BLaER1 (cell line): ENCODE data around the gene NAB2.
"Not testable (repeated sequence)": the region's sequence is repeated elsewhere in the genome, so short reads cannot be mapped to it uniquely, and the experiment has no call there.

Experiments
- H3K27ac ChIP-seq: shearing (Covaris generic); formaldehyde crosslinking; 2 replicates; pipeline ENCODE4 v1.8.1; 2022
- H3K27me3 ChIP-seq: shearing (Covaris generic); formaldehyde crosslinking; 2 replicates; pipeline ENCODE4 v1.8.1; 2022
- H3K36me3 ChIP-seq: shearing (Covaris generic); formaldehyde crosslinking; 2 replicates; pipeline ENCODE4 v1.8.1; 2022
- H3K4me1 ChIP-seq: shearing (Covaris generic); formaldehyde crosslinking; 2 replicates; pipeline ENCODE4 v1.8.1; 2022
- H3K4me2 ChIP-seq: shearing (Covaris generic); formaldehyde crosslinking; 2 replicates; pipeline ENCODE4 v1.8.1; 2022
- H3K4me3 ChIP-seq: shearing (Covaris generic); formaldehyde crosslinking; 2 replicates; pipeline ENCODE4 v1.8.1; 2022
- H3K9ac ChIP-seq: shearing (Covaris generic); formaldehyde crosslinking; 2 replicates; pipeline ENCODE4 v1.8.1; 2022
- H3K9me3 ChIP-seq: shearing (Covaris generic); formaldehyde crosslinking; 2 replicates; pipeline ENCODE4 v1.8.1; 2022
- H4K20me1 ChIP-seq: shearing (Covaris generic); formaldehyde crosslinking; 2 replicates; pipeline ENCODE4 v1.8.1; 2022
- Cebpa-rat ChIP-seq: shearing (Covaris generic); IDR thresholded peaks from 2 replicates; pipeline ENCODE4 v1.8.1; 2022

NAB2 gene

GRCh38 chr12:57048423-57049118 is 40.3 kb upstream of the NAB2 start:
- no peak for TF ChIP-seq Cebpa-rat
- no peaks in the 10 kb centered on the region for H4K20me1 ChIP-seq
- no peaks in the 10 kb centered on the region for H3K27me3 ChIP-seq
- H3K4me1 ChIP-seq: 0 out of 2 replicates have a peak, but pooled peaks cover 5% of the 10 kb centered on the region
- H3K9me3 ChIP-seq: no peaks in the 10 kb centered on the region
- H3K4me3 ChIP-seq: no peak overlapping the region
- H3K27ac ChIP-seq: no peak overlapping the region
- no peak overlapping the region for H3K9ac ChIP-seq
- no peaks in the 10 kb centered on the region for H3K36me3 ChIP-seq
- H3K4me2 ChIP-seq: no peak overlapping the region

- Histone ChIP-seq H3K4me2 (no peak overlapping the region), H3K4me1 (0 out of 2 replicates have a peak, but pooled peaks cover 5% of the 10 kb centered on the region), H3K27ac (no peak overlapping the region), H3K27me3 (no peaks in the 10 kb centered on the region), H3K9me3 (no peaks in the 10 kb centered on the region), H3K36me3 (peaks cover 2% of the 10 kb centered on the region; the same call in 1 of the 2 replicates), H3K9ac (no peak overlapping the region), H3K4me3 (no peak overlapping the region), H4K20me1 (no peaks in the 10 kb centered on the region)
- no peak for TF ChIP-seq Cebpa-rat
Measured at GRCh38 chr12:57049119-57049446, 39.8 kb upstream of the NAB2 start.

- H3K27me3 ChIP-seq: no peaks in the 10 kb centered on the region
- no peak for TF ChIP-seq Cebpa-rat
- H3K9me3 ChIP-seq: no peaks in the 10 kb centered on the region
- H3K4me1 ChIP-seq: 0 out of 2 replicates have a peak, but pooled peaks cover 5% of the 10 kb centered on the region
- no peak within 1 kb of the TSS for H3K4me3 ChIP-seq
- peaks cover 10% of the 10 kb centered on the region; the same call in 1 of the 2 replicates for H3K36me3 ChIP-seq
- H3K27ac ChIP-seq: no peak within 1 kb of the TSS
- no peak within 1 kb of the TSS for H3K9ac ChIP-seq
- no peaks in the 10 kb centered on the region for H4K20me1 ChIP-seq
- H3K4me2 ChIP-seq: no peak within 1 kb of the TSS
Measured at GRCh38 chr12:57049890-57050289, 39.0 kb upstream of the NAB2 start, which contains the start of gene MYO1A. Gene MYO1A, minus strand, starts transcription at chr12:57050129. Its CDS starts 1,806 bp downstream, at chr12:57048323.

DNA sequence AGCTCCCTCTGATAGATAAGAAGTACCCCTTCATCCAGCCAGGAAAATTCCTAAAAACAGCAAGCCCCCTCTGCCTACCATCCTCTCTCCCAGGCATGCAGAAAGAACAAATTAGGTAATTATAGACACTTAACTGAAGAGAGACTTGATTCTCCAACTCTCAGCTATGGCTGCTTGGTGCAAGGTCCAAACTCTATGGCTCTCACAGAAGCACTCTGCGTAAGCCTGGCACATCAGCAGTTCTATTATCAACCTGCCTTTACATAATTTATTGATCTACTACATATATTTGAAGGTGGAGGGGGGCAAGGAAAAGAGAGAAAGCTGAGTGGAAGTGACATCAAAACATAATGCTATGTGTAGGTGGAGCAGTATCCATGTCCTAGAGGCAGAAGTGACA is 37.9 kb upstream of the NAB2 start:
- H3K27me3 ChIP-seq: no peaks in the 10 kb centered on the region
- H3K36me3 ChIP-seq: peaks cover 13% of the 10 kb centered on the region; the same call in 1 of the 2 replicates
- no peak overlapping the region for H3K27ac ChIP-seq
- H3K4me2 ChIP-seq: no peak overlapping the region
- TF ChIP-seq Cebpa-rat: no peak
- H4K20me1 ChIP-seq: no peaks in the 10 kb centered on the region
- H3K4me3 ChIP-seq: no peak overlapping the region
- no peaks in the 10 kb centered on the region for H3K9me3 ChIP-seq
- H3K9ac ChIP-seq: no peak overlapping the region
- H3K4me1 ChIP-seq: 0 out of 2 replicates have a peak, but pooled peaks cover 5% of the 10 kb centered on the region

DNA sequence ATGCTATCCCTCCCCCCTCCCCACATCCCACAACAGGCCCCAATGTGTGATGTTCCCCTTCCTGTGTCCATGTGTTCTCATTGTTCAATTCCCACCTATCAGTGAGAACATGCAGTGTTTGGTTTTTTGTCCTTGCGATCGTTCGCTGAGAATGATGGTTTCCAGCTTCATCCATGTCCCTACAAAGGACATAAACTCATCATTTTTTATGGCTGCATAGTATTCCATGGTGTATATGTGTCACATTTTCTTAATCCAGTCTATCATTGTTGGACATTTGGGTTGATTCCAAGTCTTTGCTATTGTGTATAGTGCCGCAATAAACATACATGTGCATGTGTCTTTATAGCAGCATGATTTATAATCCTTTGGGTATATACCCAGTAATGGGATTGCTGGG is 35.8 kb upstream of the NAB2 start:
- not testable (repeated sequence) for H3K27me3 ChIP-seq, H4K20me1 ChIP-seq, H3K9ac ChIP-seq, H3K4me2 ChIP-seq, H3K4me3 ChIP-seq, H3K27ac ChIP-seq, H3K4me1 ChIP-seq, H3K9me3 ChIP-seq
- H3K36me3 ChIP-seq: peaks cover 34% of the 10 kb centered on the region

GRCh38 chr12:57053901-57054300 is 35.0 kb upstream of the NAB2 start:
- not testable (repeated sequence) for H3K4me1 ChIP-seq, H3K4me3 ChIP-seq, H3K4me2 ChIP-seq, H3K27me3 ChIP-seq, H3K27ac ChIP-seq, H3K9ac ChIP-seq, H4K20me1 ChIP-seq, H3K9me3 ChIP-seq
- H3K36me3 ChIP-seq: peaks cover 42% of the 10 kb centered on the region

- Histone ChIP-seq H3K36me3 (peaks cover 61% of the 10 kb centered on the region), H3K4me2 (no peak overlapping the region), H3K4me3 (no peak overlapping the region), H3K27ac (no peak overlapping the region), H3K4me1 (no peaks in the 10 kb centered on the region), H4K20me1 (no peaks in the 10 kb centered on the region), H3K27me3 (no peaks in the 10 kb centered on the region), H3K9ac (no peak overlapping the region), H3K9me3 (no peaks in the 10 kb centered on the region)
- TF ChIP-seq Cebpa-rat: no peak
Measured at GRCh38 chr12:57055824-57056223, 33.1 kb upstream of the NAB2 start.

GRCh38 chr12:57057067-57057751 is 31.7 kb upstream of the NAB2 start:
- no peak overlapping the region for H3K9ac ChIP-seq
- no peaks in the 10 kb centered on the region for H3K9me3 ChIP-seq
- H3K4me2 ChIP-seq: no peak overlapping the region
- H3K27me3 ChIP-seq: no peaks in the 10 kb centered on the region
- no peak overlapping the region for H3K27ac ChIP-seq
- TF ChIP-seq Cebpa-rat: no peak
- H3K4me3 ChIP-seq: no peak overlapping the region
- H3K36me3 ChIP-seq: peaks cover 73% of the 10 kb centered on the region
- no peaks in the 10 kb centered on the region for H4K20me1 ChIP-seq
- no peaks in the 10 kb centered on the region for H3K4me1 ChIP-seq

DNA sequence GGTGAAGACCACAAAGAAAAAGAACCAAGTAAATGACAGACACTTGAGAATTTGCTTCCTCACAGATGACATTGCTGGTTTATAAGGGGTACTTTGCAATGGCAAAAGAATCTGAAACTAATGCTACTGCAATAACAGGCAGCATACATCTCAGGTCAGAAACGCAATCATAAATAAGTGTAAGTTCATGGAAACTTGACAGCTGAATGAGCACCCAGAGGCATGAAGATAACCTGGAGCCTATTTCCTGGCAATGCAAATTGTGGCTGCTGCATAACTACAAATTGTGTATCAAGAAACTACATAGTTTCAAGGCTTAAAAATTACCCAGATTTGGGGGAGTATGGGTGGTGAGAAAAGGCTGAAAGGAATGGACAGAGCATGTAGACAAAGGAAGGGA is 30.5 kb upstream of the NAB2 start:
- no peaks in the 10 kb centered on the region for H3K9me3 ChIP-seq
- no peak for TF ChIP-seq Cebpa-rat
- H3K9ac ChIP-seq: no peak overlapping the region
- no peaks in the 10 kb centered on the region for H3K27me3 ChIP-seq
- no peak overlapping the region for H3K4me3 ChIP-seq
- no peaks in the 10 kb centered on the region for H3K4me1 ChIP-seq
- no peak overlapping the region for H3K27ac ChIP-seq
- H4K20me1 ChIP-seq: no peaks in the 10 kb centered on the region
- H3K4me2 ChIP-seq: no peak overlapping the region
- H3K36me3 ChIP-seq: peaks cover 82% of the 10 kb centered on the region

DNA sequence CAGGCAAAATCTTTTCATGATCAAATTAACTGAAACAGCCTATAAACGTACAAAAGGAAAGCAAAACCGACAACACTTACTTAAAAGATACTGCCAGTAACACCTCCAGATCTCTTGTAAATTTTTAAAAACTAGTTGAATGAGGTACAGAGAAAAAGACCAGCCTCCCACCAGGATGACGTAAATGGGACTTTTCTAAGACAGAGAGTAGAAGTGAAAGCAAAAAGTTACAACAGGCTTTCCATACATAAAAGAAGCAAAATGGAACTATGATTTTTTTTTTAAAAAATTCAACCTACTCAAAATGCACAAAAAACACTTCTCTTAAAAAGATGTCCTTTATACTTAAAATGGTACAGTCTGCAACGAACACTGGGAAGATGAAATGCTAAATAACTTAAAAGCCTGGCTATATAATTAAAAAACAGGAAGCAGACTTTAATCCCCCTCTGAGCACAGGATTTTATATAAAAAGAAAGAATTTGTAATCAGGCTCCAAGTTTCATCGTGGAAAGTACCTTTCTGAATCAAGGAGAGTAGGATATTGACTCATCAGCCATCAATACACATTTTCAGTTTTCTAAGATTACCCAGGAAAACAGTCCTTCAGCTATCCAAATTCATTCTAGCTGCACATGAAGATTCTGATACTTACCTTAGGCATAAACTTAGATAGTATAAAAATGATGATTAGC is 24.8 kb upstream of the NAB2 start:
- no peak overlapping the region for H3K9ac ChIP-seq
- H3K4me3 ChIP-seq: no peak overlapping the region
- no peak overlapping the region for H3K4me2 ChIP-seq
- H3K4me1 ChIP-seq: no peaks in the 10 kb centered on the region
- H4K20me1 ChIP-seq: no peaks in the 10 kb centered on the region
- H3K27ac ChIP-seq: no peak overlapping the region
- no peaks in the 10 kb centered on the region for H3K27me3 ChIP-seq
- peaks cover 81% of the 10 kb centered on the region for H3K36me3 ChIP-seq
- TF ChIP-seq Cebpa-rat: no peak
- no peaks in the 10 kb centered on the region for H3K9me3 ChIP-seq
